H9 (cell line): ENCODE data around the gene BCAS1. TPM values are rescaled to one million over a fixed set of nuclear protein-coding genes. Genes with fewer than 3 reads are reported as not detected.

ENCODE experiments used
- DNase-seq: peaks from one replicate; pipeline ENCODE4 v3.0.0-alpha.2; 2017
- H2AFZ ChIP-seq: one replicate; pipeline ENCODE4 v1.6.1; 2013; ENCODE audit warnings: mild to moderate bottlenecking, low read length, control low read depth, moderate library complexity
- H2AK5ac ChIP-seq: 2 replicates; pipeline ENCODE4 v1.6.1; 2013; ENCODE audit warnings: low read length, control low read depth, mixed read lengths; ENCODE audit not compliant: insufficient read length
- H2BK120ac ChIP-seq: one replicate; pipeline ENCODE4 v1.6.1; 2013; ENCODE audit warnings: low read depth, mild to moderate bottlenecking, low read length, control low read depth, inconsistent platforms; ENCODE audit not compliant: poor library complexity, severe bottlenecking
- H2BK12ac ChIP-seq: 2 replicates; pipeline ENCODE4 v1.6.1; 2013; ENCODE audit warnings: low read length, control low read depth, mixed read lengths, low read depth; ENCODE audit not compliant: insufficient read length
- H2BK15ac ChIP-seq: 2 replicates; pipeline ENCODE4 v1.6.1; 2013; ENCODE audit warnings: low read depth, low read length, control low read depth
- H2BK20ac ChIP-seq: one replicate; pipeline ENCODE4 v1.6.1; 2013; ENCODE audit warnings: low read depth, mild to moderate bottlenecking, low read length, control low read depth, inconsistent platforms; ENCODE audit not compliant: poor library complexity, severe bottlenecking
- H2BK5ac ChIP-seq: 2 replicates; pipeline ENCODE4 v1.6.1; 2013; ENCODE audit warnings: low read length, control low read depth, mixed read lengths; ENCODE audit not compliant: insufficient read length
- H3K14ac ChIP-seq: 2 replicates; pipeline ENCODE4 v1.6.1; 2013; ENCODE audit warnings: low read length, control low read depth; ENCODE audit not compliant: insufficient read depth
- H3K18ac ChIP-seq: 2 replicates; pipeline ENCODE4 v1.6.1; 2013; ENCODE audit warnings: low read depth, mild to moderate bottlenecking, mixed read lengths, low read length, control low read depth; ENCODE audit not compliant: insufficient read length
- H3K23ac ChIP-seq: 2 replicates; pipeline ENCODE4 v1.6.1; 2013; ENCODE audit warnings: low read length, control low read depth, mixed read lengths, low read depth; ENCODE audit not compliant: insufficient read length
- H3K23me2 ChIP-seq: 2 replicates; pipeline ENCODE4 v1.6.1; 2013; ENCODE audit warnings: low read depth, mild to moderate bottlenecking, mixed read lengths, low read length, control low read depth; ENCODE audit not compliant: insufficient read length, poor library complexity, severe bottlenecking
- H3K27ac ChIP-seq: 2 replicates; pipeline ENCODE4 v1.5.1; 2013; ENCODE audit warnings: low read length, control low read depth, mixed read lengths, low read depth; ENCODE audit not compliant: insufficient read length
- H3K27me3 ChIP-seq: 2 replicates; pipeline ENCODE4 v1.6.1; 2013; ENCODE audit warnings: low read length, control low read depth, inconsistent platforms; ENCODE audit not compliant: insufficient read depth
- H3K4ac ChIP-seq: 2 replicates; pipeline ENCODE4 v1.6.1; 2013; ENCODE audit warnings: low read depth, mild to moderate bottlenecking, control low read depth, inconsistent platforms, low read length, moderate library complexity
- H3K4me1 ChIP-seq: 2 replicates; pipeline ENCODE4 v1.6.1; 2013; ENCODE audit warnings: low read length, control low read depth, inconsistent platforms; ENCODE audit not compliant: insufficient read depth
- H3K4me2 ChIP-seq: 2 replicates; pipeline ENCODE4 v1.6.1; 2013; ENCODE audit warnings: low read length, control low read depth, mixed read lengths; ENCODE audit not compliant: insufficient read length, insufficient read depth
- H3K56ac ChIP-seq: 2 replicates; pipeline ENCODE4 v1.6.1; 2013; ENCODE audit warnings: low read depth, mild to moderate bottlenecking, mixed read lengths, low read length, control low read depth; ENCODE audit not compliant: insufficient read length
- H3K79me1 ChIP-seq: 2 replicates; pipeline ENCODE4 v1.6.1; 2013; ENCODE audit warnings: low read depth, mild to moderate bottlenecking, moderate library complexity, low read length, control low read depth, inconsistent platforms; ENCODE audit not compliant: insufficient read depth, poor library complexity, severe bottlenecking
- H3K79me2 ChIP-seq: 2 replicates; pipeline ENCODE4 v1.6.1; 2013; ENCODE audit warnings: low read length, control low read depth, inconsistent platforms; ENCODE audit not compliant: insufficient read depth
- H3K9ac ChIP-seq: 2 replicates; pipeline ENCODE4 v1.6.1; 2013; ENCODE audit warnings: low read length, control low read depth, mixed read lengths; ENCODE audit not compliant: insufficient read length; ENCODE audit errors: extremely low read depth
- H3K9me3 ChIP-seq: one replicate; pipeline ENCODE4 v1.6.1; 2013; ENCODE audit warnings: low read depth, low read length, inconsistent platforms; ENCODE audit not compliant: control insufficient read depth
- H3T11ph ChIP-seq: one replicate; pipeline ENCODE4 v1.6.1; 2013; ENCODE audit warnings: mild to moderate bottlenecking, low read length, control low read depth, inconsistent platforms
- H4K20me1 ChIP-seq: one replicate; pipeline ENCODE4 v1.6.1; 2013; ENCODE audit not compliant: control insufficient read depth, insufficient read length, insufficient read depth
- H4K5ac ChIP-seq: 2 replicates; pipeline ENCODE4 v1.6.1; 2013; ENCODE audit warnings: low read depth, mild to moderate bottlenecking, mixed read lengths, low read length, control low read depth; ENCODE audit not compliant: insufficient read length
- H4K8ac ChIP-seq: replicated peaks from 2 replicates; pipeline ENCODE4 v1.6.1; 2013; ENCODE audit warnings: low read length, control low read depth, mixed read lengths, low read depth; ENCODE audit not compliant: insufficient read length
- H4K91ac ChIP-seq: 2 replicates; pipeline ENCODE4 v1.6.1; 2013; ENCODE audit warnings: low read depth, mild to moderate bottlenecking, moderate library complexity, mixed read lengths, low read length, control low read depth; ENCODE audit not compliant: insufficient read length
- H3K27ac Mint-ChIP-seq, 3 experiments: 2 replicates in 2 of 3; 3 replicates in 1 of 3; pipeline ENCODE4 v1.8.0; 2020 to 2021; ENCODE audit warnings: mixed read lengths in 3 of 3, mild to moderate bottlenecking in 1 of 3, moderate library complexity in 1 of 3
- H3K27me3 Mint-ChIP-seq: 2 replicates; pipeline ENCODE4 v1.8.0; 2021; ENCODE audit warnings: low read depth, mild to moderate bottlenecking, moderate library complexity, mixed read lengths
- H3K36me3 Mint-ChIP-seq, 3 experiments: 2 replicates in 2 of 3; 3 replicates in 1 of 3; pipeline ENCODE4 v1.8.0; 2020 to 2021; ENCODE audit warnings: low read depth in 3 of 3, mixed read lengths in 3 of 3; ENCODE audit not compliant: insufficient read depth in 1 of 3
- H3K4me1 Mint-ChIP-seq, 2 experiments: 2 replicates each; pipeline ENCODE4 v1.8.0; 2020; ENCODE audit warnings: mixed read lengths in 2 of 2
- H3K4me3 Mint-ChIP-seq, 2 experiments: 2 replicates in 1 of 2; 3 replicates in 1 of 2; pipeline ENCODE4 v1.8.0; 2020 to 2021; ENCODE audit warnings: mild to moderate bottlenecking in 2 of 2, mixed read lengths in 2 of 2, moderate library complexity in 1 of 2
- H3K9me3 Mint-ChIP-seq, 2 experiments: 2 replicates in 1 of 2; 3 replicates in 1 of 2; pipeline ENCODE4 v1.8.0; 2020; ENCODE audit warnings: mild to moderate bottlenecking in 2 of 2, mixed read lengths in 2 of 2, moderate library complexity in 1 of 2
- WGBS: extraction: QIAGEN DNeasy Blood & Tissue Kit; methylation state at CpG from one replicate; pipeline ENCODE4 v1.1.7; 2013; ENCODE audit warnings: missing lambda C conversion rate, low lambda C conversion rate, mixed read lengths; ENCODE audit not compliant: insufficient read length; ENCODE audit errors: extremely low coverage; 5-methylcytosine and 5-hydroxymethylcytosine counted together
- total RNA-seq: library from RNA; stranded (reverse); gene quantifications from 2 replicates; pipeline ENCODE4 v1.2.1, GENCODE V29; 2021
- TF ChIP-seq, protein P1 (sequence below): fragments of 200-600 bp; sonication (generic); conservative IDR thresholded peaks from 3 replicates; pipeline ENCODE4 v1.8.0; 2021; ENCODE audit warnings: antibody characterized with exemption, mild to moderate bottlenecking

Gene BCAS1
- total RNA-seq, 1 experiment from 2014 or later: 0.15 TPM

GRCh38 chr20:54028276-54029011 is 42.0 kb downstream of the BCAS1 start:
- no peaks in the 10 kb centered on the region for H3K27me3 ChIP-seq
- H3K9me3 Mint-ChIP-seq: no peaks in the 10 kb centered on the region
- H3K79me2 ChIP-seq: no peaks in the 10 kb centered on the region
- peaks cover 7 to 17% of the 10 kb centered on the region in 2 experiments; a peak in 2 of 4 replicates for H3K4me1 Mint-ChIP-seq
- no peak overlapping the region; the same call in 1 of the 2 replicates for H3K14ac ChIP-seq
- H2BK20ac ChIP-seq: no peak overlapping the region
- no peak overlapping the region for H2BK15ac ChIP-seq
- DNase-seq: no peak
- no peak overlapping the region for H3T11ph ChIP-seq
- H2BK12ac ChIP-seq: no peak overlapping the region
- no peak overlapping the region for H2AFZ ChIP-seq
- no peaks in the 10 kb centered on the region for H3K9me3 ChIP-seq
- H3K27ac ChIP-seq: no peak overlapping the region
- H3K4me1 ChIP-seq: no peaks in the 10 kb centered on the region; the same call in 1 of the 2 replicates
- H3K23me2 ChIP-seq: no peaks in the 10 kb centered on the region
- H3K27ac Mint-ChIP-seq: no peak overlapping the region
- H3K56ac ChIP-seq: no peak overlapping the region
- H2BK120ac ChIP-seq: no peak overlapping the region
- H3K4me3 Mint-ChIP-seq: no peak overlapping the region
- TF ChIP-seq, protein P1, sequence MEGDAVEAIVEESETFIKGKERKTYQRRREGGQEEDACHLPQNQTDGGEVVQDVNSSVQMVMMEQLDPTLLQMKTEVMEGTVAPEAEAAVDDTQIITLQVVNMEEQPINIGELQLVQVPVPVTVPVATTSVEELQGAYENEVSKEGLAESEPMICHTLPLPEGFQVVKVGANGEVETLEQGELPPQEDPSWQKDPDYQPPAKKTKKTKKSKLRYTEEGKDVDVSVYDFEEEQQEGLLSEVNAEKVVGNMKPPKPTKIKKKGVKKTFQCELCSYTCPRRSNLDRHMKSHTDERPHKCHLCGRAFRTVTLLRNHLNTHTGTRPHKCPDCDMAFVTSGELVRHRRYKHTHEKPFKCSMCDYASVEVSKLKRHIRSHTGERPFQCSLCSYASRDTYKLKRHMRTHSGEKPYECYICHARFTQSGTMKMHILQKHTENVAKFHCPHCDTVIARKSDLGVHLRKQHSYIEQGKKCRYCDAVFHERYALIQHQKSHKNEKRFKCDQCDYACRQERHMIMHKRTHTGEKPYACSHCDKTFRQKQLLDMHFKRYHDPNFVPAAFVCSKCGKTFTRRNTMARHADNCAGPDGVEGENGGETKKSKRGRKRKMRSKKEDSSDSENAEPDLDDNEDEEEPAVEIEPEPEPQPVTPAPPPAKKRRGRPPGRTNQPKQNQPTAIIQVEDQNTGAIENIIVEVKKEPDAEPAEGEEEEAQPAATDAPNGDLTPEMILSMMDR: no peak
- no peak overlapping the region for H2BK5ac ChIP-seq
- no peak overlapping the region for H2AK5ac ChIP-seq
- H4K8ac ChIP-seq: no peak overlapping the region
- no peaks in the 10 kb centered on the region for H3K79me1 ChIP-seq
- H3K18ac ChIP-seq: no peak overlapping the region
- no peaks in the 10 kb centered on the region for H4K20me1 ChIP-seq
- 0 out of 2 replicates have a peak, but pooled peaks cover 2% of the 10 kb centered on the region for H3K27me3 Mint-ChIP-seq
- H4K91ac ChIP-seq: no peak overlapping the region
- no peak overlapping the region for H3K23ac ChIP-seq
- no peak overlapping the region for H3K9ac ChIP-seq
- no peak overlapping the region for H3K4ac ChIP-seq
- no peak overlapping the region for H3K4me2 ChIP-seq
- H4K5ac ChIP-seq: no peak overlapping the region
- WGBS: no CpG with 5 or more reads among the region's 22 CpGs
- H3K36me3 Mint-ChIP-seq: no peaks in the 10 kb centered on the region
